Transverse colon (tissue), 4 donors: ENCODE data around the gene GABARAPL1.
"Not testable (repeated sequence)": the region's sequence is repeated elsewhere in the genome, so short reads cannot be mapped to it uniquely, and the experiment has no call there.

Experiments used
- CTCF ChIP-seq, 5 experiments: fragments of 200-600 bp in 3 of 5; fragments of 450-650 bp in 2 of 5; sonication (generic) in 3 of 5; IDR thresholded peaks; 1 replicate in 2 of 5; 2 replicates in 3 of 5; pipeline ENCODE4 v1.5.1; 2016 to 2017; ENCODE audit warnings: antibody characterized with exemption in 5 of 5, inconsistent platforms in 3 of 5, mild to moderate bottlenecking in 2 of 5, moderate library complexity in 1 of 5
- EP300 ChIP-seq: sonication (generic); formaldehyde crosslinking; IDR thresholded peaks from one replicate; pipeline ENCODE4 v1.6.1; 2017; ENCODE audit warnings: antibody characterized with exemption, low read depth
- POLR2AphosphoS5 ChIP-seq, 3 donors: sonication (generic); formaldehyde crosslinking; IDR thresholded peaks; one replicate each; pipeline ENCODE4 v1.6.1; 2016; ENCODE audit warnings: antibody characterized with exemption in 3 of 3

GRCh38 chr12:10215946-10216345, 3.3 kb downstream of the GABARAPL1 start:
- not testable (repeated sequence) for TF ChIP-seq POLR2AphosphoS5 (IDR thresholded peaks at IDR 0.05); EP300; CTCF (IDR thresholded peaks at IDR 0.05)
